Lung (tissue), 12 donors: ENCODE data around the gene ZP2. TPM values are rescaled to one million over a fixed set of nuclear protein-coding genes. Genes with fewer than 3 reads are reported as not detected.

Experiments used
- ATAC-seq: fragments of 200-7000 bp; cut with Tn5 transposase; one replicate; pipeline ENCODE4 v1.9.1; 2020; ENCODE audit warnings: moderate number of reproducible peaks; ENCODE audit not compliant: insufficient read depth, low FRiP score
- DNase-seq, 3 donors: peaks; one replicate each; pipeline ENCODE4 v3.0.0-alpha.2; 2013 to 2017
- H3K27ac ChIP-seq, 2 donors: one replicate each; pipeline ENCODE4 v1.5.1; 2013; ENCODE audit warnings: mild to moderate bottlenecking in 2 of 2, moderate library complexity in 2 of 2, control low read depth in 1 of 2, inconsistent platforms in 1 of 2, low read depth in 1 of 2, low read length in 1 of 2
- H3K27me3 ChIP-seq, 3 donors: one replicate each; pipeline ENCODE4 v1.5.1; 2013; ENCODE audit warnings: low read length in 2 of 3; ENCODE audit not compliant: control insufficient read depth in 3 of 3, insufficient read depth in 3 of 3
- H3K36me3 ChIP-seq, 4 donors: one replicate each; pipeline ENCODE4 v1.5.1; 2013; ENCODE audit warnings: low read length in 4 of 4, mild to moderate bottlenecking in 1 of 4, moderate library complexity in 1 of 4; ENCODE audit not compliant: control insufficient read depth in 4 of 4, insufficient read depth in 4 of 4
- H3K4me1 ChIP-seq, 5 donors: one replicate each; pipeline ENCODE4 v1.5.1; 2013; ENCODE audit warnings: low read length in 5 of 5, mild to moderate bottlenecking in 2 of 5, moderate library complexity in 1 of 5; ENCODE audit not compliant: control insufficient read depth in 5 of 5, insufficient read depth in 5 of 5
- H3K4me3 ChIP-seq: one replicate; pipeline ENCODE4 v1.5.1; 2013; ENCODE audit warnings: mild to moderate bottlenecking, control low read depth, moderate library complexity
- H3K9ac ChIP-seq, 2 donors: one replicate each; pipeline ENCODE4 v1.5.1; 2013; ENCODE audit warnings: low read length in 2 of 2, control low read depth in 1 of 2; ENCODE audit not compliant: insufficient read depth in 1 of 2
- H3K9me3 ChIP-seq, 4 donors: one replicate each; pipeline ENCODE4 v1.5.1; 2013; ENCODE audit warnings: low read length in 3 of 4, mild to moderate bottlenecking in 1 of 4, moderate library complexity in 1 of 4; ENCODE audit not compliant: control insufficient read depth in 4 of 4, insufficient read depth in 3 of 4
- CTCF ChIP-seq: IDR thresholded peaks from 2 replicates; pipeline ENCODE4 v1.5.1; 2012; ENCODE audit warnings: mild to moderate bottlenecking; ENCODE audit errors: control extremely low read depth, extremely low read depth
- WGBS, 2 donors: extraction: QIAGEN DNeasy Blood & Tissue Kit; methylation state at CpG; one replicate each; pipeline ENCODE4 v1.1.7; 2013; 5-methylcytosine and 5-hydroxymethylcytosine counted together
- polyA plus RNA-seq, 2 donors: library from polyadenylated mRNA; stranded (reverse); fragments of 200-250 nt; gene quantifications; one replicate each; pipeline ENCODE4 v1.2.1, GENCODE V29; 2013
- total RNA-seq, 2 donors: library from RNA; depleted of rRNA in 1 of 2; stranded (reverse); fragments of >200 nt in 1 of 2; gene quantifications; one replicate each; pipeline ENCODE4 v1.2.1, GENCODE V29; 2014 to 2021
- donor health status: control.
- donor health status: control.
- donor health status: Bipolar disorder and iron deficiency.
- donor health status: healthy.
- donor health status: DM: yes; HTN: yes; CAD: no.

The ZP2 gene
- total and polyA plus RNA-seq, 4 donors = 0.17 TPM; not detected in 3

- no peak for DNase-seq
- Histone ChIP-seq H3K4me1 (peaks cover 0 to 2% (median 0%) of the 10 kb centered on the region in 5 donors), H3K9ac (no peak overlapping the region), H3K4me3 (no peak overlapping the region), H3K27me3 (no peaks in the 10 kb centered on the region), H3K27ac (no peak overlapping the region), H3K9me3 (no peaks in the 10 kb centered on the region), H3K36me3 (no peaks in the 10 kb centered on the region)
- TF ChIP-seq CTCF = no peak
- ATAC-seq = no peak
- WGBS, 2 donors = 64 to 74% methylated on average over 2 of the region's 2 CpGs
Observed at GRCh38 chr16:21208446-21209230, 2.7 kb downstream of the ZP2 start.

GRCh38 chr16:21206550-21206949, 4.8 kb downstream of the ZP2 start:
- ATAC-seq (no peak), DNase-seq (no peak)
- no peaks in the 10 kb centered on the region for H3K36me3 ChIP-seq
- whole genome bisulfite sequencing, 2 donors = 95% methylated on average over 4 of the region's 4 CpGs
- H3K4me1 ChIP-seq = peaks cover 0 to 2% (median 0%) of the 10 kb centered on the region in 5 donors
- H3K9me3 ChIP-seq = no peaks in the 10 kb centered on the region
- no peak overlapping the region for H3K9ac ChIP-seq
- no peaks in the 10 kb centered on the region for H3K27me3 ChIP-seq
- no peak for TF ChIP-seq CTCF
- no peak overlapping the region for H3K27ac ChIP-seq
- H3K4me3 ChIP-seq = no peak overlapping the region

GRCh38 chr16:21205303-21205702, 6.1 kb downstream of the ZP2 start:
- no peak for ATAC-seq
- no peaks in the 10 kb centered on the region for H3K27me3 ChIP-seq
- no peak for TF ChIP-seq CTCF

More at GRCh38 chr16:21205303-21205702, 6.1 kb downstream of the ZP2 start:
- H3K4me1 ChIP-seq = no peaks in the 10 kb centered on the region
- no peak overlapping the region for H3K4me3 ChIP-seq
- DNase-seq = no peak
- no peak overlapping the region for H3K27ac ChIP-seq
- H3K36me3 ChIP-seq = no peaks in the 10 kb centered on the region
- H3K9ac ChIP-seq = no peak overlapping the region
- H3K9me3 ChIP-seq = no peaks in the 10 kb centered on the region
